ENCODE data around the gene MMP15.

The MMP15 gene

DNA sequence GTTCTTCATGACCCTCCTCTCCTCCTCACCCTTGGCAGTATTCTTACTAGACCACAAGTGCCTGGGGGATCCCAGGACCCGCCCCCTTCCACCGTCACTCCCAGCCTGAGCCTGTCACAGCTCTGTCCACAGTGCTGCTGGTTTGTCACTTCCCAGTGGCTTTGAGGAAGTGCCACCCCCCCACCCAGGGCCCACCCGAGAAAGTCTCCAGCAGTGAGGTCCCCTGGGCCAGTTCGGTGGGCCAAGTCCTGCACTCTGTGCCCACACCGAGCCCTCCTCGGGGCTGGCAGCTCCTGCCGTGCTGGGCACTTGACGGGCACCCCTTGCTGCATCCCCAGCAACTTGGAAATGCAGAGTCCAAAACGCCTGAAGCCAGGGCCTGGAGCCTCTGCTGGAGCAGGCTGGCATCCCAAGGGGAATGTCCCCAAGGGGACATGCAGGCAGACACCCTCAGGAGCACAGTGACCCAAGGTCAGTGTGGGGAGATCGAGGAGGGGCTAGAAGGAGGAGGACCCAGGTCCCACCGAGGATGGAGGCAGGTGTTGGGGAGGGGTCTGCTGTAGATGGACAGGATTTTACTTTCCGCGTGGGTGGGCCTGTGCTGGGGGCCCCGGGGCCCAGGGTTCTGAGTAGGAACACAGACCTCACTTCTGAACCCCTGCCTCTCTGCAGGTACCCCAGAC is 15.5 kb downstream of the MMP15 start:
- no peak for TF ChIP-seq TAF1 (IDR thresholded peaks at IDR 0.05; ENCODE audit: borderline replicate concordance, low read depth, low read length)
- TF ChIP-seq POLR2A (IDR thresholded peaks at IDR 0.05; ENCODE audit: low read depth, low read length) = no peak
- TF ChIP-seq POLR2AphosphoS5 (IDR thresholded peaks at IDR 0.05; ENCODE audit: low read depth, low read length) = no peak
- DNase-seq (ENCODE audit: insufficient read length) = no peak
- FAIRE-seq = no peak

DNA sequence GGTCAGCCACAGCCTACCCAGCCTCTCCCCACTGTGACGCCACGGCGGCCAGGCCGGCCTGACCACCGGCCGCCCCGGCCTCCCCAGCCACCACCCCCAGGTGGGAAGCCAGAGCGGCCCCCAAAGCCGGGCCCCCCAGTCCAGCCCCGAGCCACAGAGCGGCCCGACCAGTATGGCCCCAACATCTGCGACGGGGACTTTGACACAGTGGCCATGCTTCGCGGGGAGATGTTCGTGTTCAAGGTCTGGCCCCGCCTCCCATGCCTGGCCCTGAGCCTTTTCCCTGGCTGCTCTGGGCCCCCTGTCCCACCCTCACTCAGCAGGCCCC is 16.0 kb downstream of the MMP15 start:
- TF ChIP-seq POLR2AphosphoS5 (IDR thresholded peaks at IDR 0.05; ENCODE audit: low read depth, low read length) (no peak), TAF1 (IDR thresholded peaks at IDR 0.05; ENCODE audit: borderline replicate concordance, low read depth, low read length) (no peak), POLR2A (IDR thresholded peaks at IDR 0.05; ENCODE audit: low read depth, low read length) (no peak)
- FAIRE-seq (no peak), DNase-seq (ENCODE audit: insufficient read length) (no peak)

GRCh38 chr16:58042001-58042885 is 16.7 kb downstream of the MMP15 start:
- TF ChIP-seq TAF1 (IDR thresholded peaks at IDR 0.05; ENCODE audit: borderline replicate concordance, low read depth, low read length) (no peak), POLR2AphosphoS5 (IDR thresholded peaks at IDR 0.05; ENCODE audit: low read depth, low read length) (no peak), POLR2A (IDR thresholded peaks at IDR 0.05; ENCODE audit: low read depth, low read length) (no peak)
- FAIRE-seq = no peak

GRCh38 chr16:58042886-58043515 is 17.4 kb downstream of the MMP15 start:
- TF ChIP-seq POLR2AphosphoS5 (IDR thresholded peaks at IDR 0.05; ENCODE audit: low read depth, low read length) (no peak), TAF1 (IDR thresholded peaks at IDR 0.05; ENCODE audit: borderline replicate concordance, low read depth, low read length) (no peak), POLR2A (IDR thresholded peaks at IDR 0.05; ENCODE audit: low read depth, low read length) (no peak)
- FAIRE-seq (no peak), DNase-seq (ENCODE audit: insufficient read length) (no peak)

More at GRCh38 chr16:58042001-58042885, 16.7 kb downstream of the MMP15 start:
- no peak for DNase-seq (ENCODE audit: insufficient read length)

GRCh38 chr16:58043571-58044155 is 18.1 kb downstream of the MMP15 start:
- no peak for TF ChIP-seq POLR2A (IDR thresholded peaks at IDR 0.05; ENCODE audit: low read depth, low read length)
- TF ChIP-seq POLR2AphosphoS5 (IDR thresholded peaks at IDR 0.05; ENCODE audit: low read depth, low read length) = no peak
- TF ChIP-seq TAF1 (IDR thresholded peaks at IDR 0.05; ENCODE audit: borderline replicate concordance, low read depth, low read length) = no peak
- FAIRE-seq (no peak), DNase-seq (ENCODE audit: insufficient read length) (no peak)

- no peak for TF ChIP-seq TAF1 (IDR thresholded peaks at IDR 0.05; ENCODE audit: borderline replicate concordance, low read depth, low read length)
- TF ChIP-seq POLR2AphosphoS5 (IDR thresholded peaks at IDR 0.05; ENCODE audit: low read depth, low read length) = no peak
- TF ChIP-seq POLR2A (IDR thresholded peaks at IDR 0.05; ENCODE audit: low read depth, low read length) = no peak
- DNase-seq (ENCODE audit: insufficient read length) (no peak), FAIRE-seq (no peak)
Observed at GRCh38 chr16:58044266-58045019, 18.9 kb downstream of the MMP15 start.

GRCh38 chr16:58045096-58045495 is 19.5 kb downstream of the MMP15 start:
- no peak for TF ChIP-seq TAF1 (IDR thresholded peaks at IDR 0.05; ENCODE audit: borderline replicate concordance, low read depth, low read length)
- TF ChIP-seq POLR2AphosphoS5 (IDR thresholded peaks at IDR 0.05; ENCODE audit: low read depth, low read length) = no peak
- no peak for TF ChIP-seq POLR2A (IDR thresholded peaks at IDR 0.05; ENCODE audit: low read depth, low read length)
- DNase-seq (ENCODE audit: insufficient read length) = no peak
- no peak for FAIRE-seq

- FAIRE-seq (no peak), DNase-seq (ENCODE audit: insufficient read length) (no peak)
Observed at GRCh38 chr16:58046054-58046881, 20.7 kb downstream of the MMP15 start.

DNA sequence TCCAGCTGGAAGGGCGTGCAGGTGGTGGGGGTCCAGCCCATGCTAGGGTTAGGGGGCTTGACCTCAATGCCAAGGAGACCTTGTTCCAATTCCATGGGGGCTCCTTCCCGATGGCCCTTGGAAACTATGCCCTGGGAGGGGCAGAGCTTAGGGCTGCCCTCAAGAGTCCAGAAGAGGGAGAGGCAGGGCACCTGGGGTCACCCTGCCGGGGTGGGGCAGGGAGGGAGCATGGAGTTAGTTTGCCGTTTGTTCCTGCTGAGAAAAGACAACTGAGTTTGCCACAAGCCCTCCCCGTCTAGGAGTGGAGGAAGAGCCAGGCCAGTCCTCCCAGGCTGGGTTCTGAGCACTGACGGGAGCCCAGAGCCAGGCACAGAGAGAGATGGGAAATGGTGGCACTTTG is 21.4 kb downstream of the MMP15 start:
- no peak for TF ChIP-seq TAF1 (IDR thresholded peaks at IDR 0.05; ENCODE audit: borderline replicate concordance, low read depth, low read length)
- no peak for TF ChIP-seq POLR2AphosphoS5 (IDR thresholded peaks at IDR 0.05; ENCODE audit: low read depth, low read length)
- no peak for TF ChIP-seq POLR2A (IDR thresholded peaks at IDR 0.05; ENCODE audit: low read depth, low read length)
- no peak for DNase-seq (ENCODE audit: insufficient read length)
- FAIRE-seq = no peak

More at GRCh38 chr16:58046054-58046881, 20.7 kb downstream of the MMP15 start:
- TF ChIP-seq POLR2A (IDR thresholded peaks at IDR 0.05; ENCODE audit: low read depth, low read length) (no peak), TAF1 (IDR thresholded peaks at IDR 0.05; ENCODE audit: borderline replicate concordance, low read depth, low read length) (no peak), POLR2AphosphoS5 (IDR thresholded peaks at IDR 0.05; ENCODE audit: low read depth, low read length) (no peak)

Data from GM12892 (cell line).